Femur (tissue), 1 donor: ENCODE measurements around the gene NXPH2.
"Not testable (repeated sequence)": the region's sequence is repeated elsewhere in the genome, so short reads cannot be mapped to it uniquely, and the experiment has no call there.

Experiments used
- DNase-seq: peaks from one replicate; pipeline ENCODE4 v3.0.0-alpha.2; 2017

Gene NXPH2

DNA sequence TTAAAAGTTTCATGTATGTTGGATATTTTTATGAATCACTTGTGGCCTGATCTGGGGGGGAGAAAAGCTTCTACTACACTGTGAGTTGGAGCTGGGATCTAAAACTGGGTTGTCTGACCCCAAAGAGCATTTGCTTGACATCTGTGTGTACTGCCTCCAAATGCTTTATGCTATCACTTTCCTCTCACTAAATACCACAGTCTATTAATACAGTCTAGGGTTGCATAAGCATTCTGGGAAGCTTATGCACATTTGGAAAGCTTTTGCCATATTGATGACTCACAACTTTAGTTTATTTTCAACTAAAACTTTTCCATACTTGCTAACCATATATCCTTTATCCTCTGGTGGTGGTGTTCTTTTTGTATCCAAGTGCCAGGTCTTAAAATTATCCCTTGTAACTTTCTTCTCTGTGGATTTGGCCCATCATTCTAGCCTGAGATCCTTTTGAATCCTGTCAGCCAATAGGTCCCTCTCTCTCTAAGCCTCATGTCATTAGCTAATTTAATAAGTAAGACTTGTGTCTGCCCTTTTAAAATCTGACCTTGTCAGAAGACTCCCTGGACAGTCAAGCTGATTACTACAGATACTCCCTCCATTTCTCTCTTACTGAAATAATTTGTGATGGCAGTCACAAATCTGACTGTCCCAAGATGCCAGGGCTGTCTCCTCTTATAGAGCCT, 72.7 kb downstream of the NXPH2 start:
- no peak for DNase-seq

- no peak for DNase-seq
These were observed 76.9 kb downstream of the NXPH2 start for GRCh38 chr2:138703242-138703641.

DNA sequence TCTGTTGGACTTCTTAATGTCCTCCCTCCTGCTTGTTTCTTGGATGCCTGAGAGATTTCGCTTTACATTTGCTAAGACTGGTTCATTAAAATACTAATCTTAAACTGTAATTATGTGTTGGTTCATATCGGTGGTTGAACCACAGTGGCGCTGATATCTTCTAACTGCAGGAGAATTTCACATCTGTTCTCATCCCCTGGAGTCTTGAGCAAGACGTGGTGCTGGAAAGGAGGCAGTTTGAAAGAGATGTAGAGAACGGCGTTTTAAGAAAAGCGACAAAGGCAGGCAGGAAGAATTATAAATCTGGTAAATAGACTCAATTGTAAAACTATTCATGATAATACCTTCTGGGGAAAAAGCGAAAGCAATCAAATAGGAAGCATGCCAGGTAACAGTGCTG, 79.5 kb downstream of the NXPH2 start:
- DNase-seq, result no peak

- no peak for DNase-seq
These were observed 80.8 kb downstream of the NXPH2 start for GRCh38 chr2:138699421-138699820.

GRCh38 chr2:138698428-138698827, 81.8 kb downstream of the NXPH2 start:
- DNase-seq, result no peak

- no peak for DNase-seq
These were observed 88.5 kb downstream of the NXPH2 start for GRCh38 chr2:138691667-138692066.

GRCh38 chr2:138689705-138690104, 90.5 kb downstream of the NXPH2 start:
- no peak for DNase-seq

- DNase-seq, result no peak
These were observed 98.0 kb downstream of the NXPH2 start for GRCh38 chr2:138682163-138682562.

DNA sequence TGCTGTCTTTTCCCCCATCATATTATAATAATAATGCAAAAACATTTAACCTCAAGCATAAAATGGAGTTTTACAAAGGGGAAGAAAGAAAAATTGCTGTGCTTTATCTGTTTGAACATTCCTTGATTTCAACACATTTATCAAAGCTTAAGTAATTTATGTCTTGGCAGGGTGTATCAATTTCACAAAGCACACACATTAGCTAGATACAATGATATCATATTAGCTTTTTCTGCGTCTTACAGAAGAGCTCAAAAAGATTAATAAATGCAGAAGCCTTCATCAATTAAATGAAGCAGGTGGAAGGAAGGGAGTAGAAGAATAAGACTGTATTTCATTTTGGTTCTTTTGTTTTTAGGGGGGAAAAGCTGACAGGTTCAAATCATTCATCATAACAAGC, 103.0 kb downstream of the NXPH2 start:
- no peak for DNase-seq

- DNase-seq, result no peak
These were observed 103.6 kb downstream of the NXPH2 start for GRCh38 chr2:138676619-138677021.

- DNase-seq, result no peak
These were observed 108.6 kb downstream of the NXPH2 start for GRCh38 chr2:138671566-138671965.

DNA sequence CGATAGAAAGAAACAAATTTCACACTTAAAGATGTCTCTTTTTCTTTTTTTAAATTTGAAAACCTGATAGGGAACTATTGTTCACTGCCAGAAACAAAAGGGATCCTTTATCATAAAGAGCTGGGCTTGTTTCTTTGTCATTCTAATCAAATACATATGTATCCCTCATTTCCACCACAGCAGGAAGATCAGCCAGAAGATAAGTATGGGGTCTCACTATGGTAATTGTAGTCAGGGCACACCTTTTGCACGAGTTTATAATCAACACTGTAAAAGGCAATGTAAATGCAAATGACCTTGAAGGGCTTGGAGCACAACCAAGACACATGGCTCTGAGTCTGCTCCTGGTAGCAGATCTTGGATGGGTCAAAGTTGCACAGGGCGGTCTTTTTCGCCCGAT, 109.5 kb downstream of the NXPH2 start:
- no peak for DNase-seq

DNA sequence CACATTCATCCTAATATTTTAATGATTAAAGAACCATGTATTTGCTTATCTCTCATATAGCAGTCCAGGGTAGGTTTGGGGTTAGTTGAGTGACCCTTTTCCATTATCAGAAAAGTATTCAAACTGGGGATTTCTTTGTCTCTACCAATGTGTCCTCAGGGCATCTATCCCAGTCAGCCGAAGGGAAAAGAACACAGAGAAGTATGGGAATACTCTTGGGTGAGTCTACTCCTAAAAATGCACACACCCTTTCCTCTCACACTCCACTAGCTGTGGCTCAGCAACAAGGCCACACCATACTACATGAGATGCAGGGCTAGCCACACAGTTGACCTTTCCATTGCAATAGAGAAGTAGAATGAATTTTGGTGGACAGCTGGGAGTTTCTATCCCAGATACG, 114.3 kb downstream of the NXPH2 start:
- DNase-seq, result no peak

GRCh38 chr2:138658187-138658894, 121.8 kb downstream of the NXPH2 start:
- DNase-seq, result no peak

- no peak for DNase-seq
These were observed 126.0 kb downstream of the NXPH2 start for GRCh38 chr2:138654146-138654545.

- no peak for DNase-seq
These were observed 127.8 kb downstream of the NXPH2 start for GRCh38 chr2:138652378-138652777.

DNA sequence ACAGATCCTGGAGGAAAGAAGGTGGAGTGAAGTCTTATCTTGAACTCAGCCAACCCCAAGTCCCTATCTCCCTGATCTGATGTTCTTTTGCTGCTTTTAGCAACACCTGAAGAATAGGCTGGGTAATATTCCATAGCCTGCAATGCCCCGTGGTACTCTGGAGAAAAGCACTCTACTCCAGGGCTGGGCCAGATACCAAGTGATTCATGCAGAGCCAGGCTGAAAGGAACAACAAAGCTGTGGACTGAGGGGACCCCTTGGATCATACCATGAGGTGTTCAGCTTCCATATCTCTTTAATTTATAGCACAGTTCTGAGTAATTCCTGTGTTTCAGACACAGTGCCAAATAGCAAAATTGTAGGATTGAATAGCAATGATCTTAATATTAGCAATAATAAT, 130.6 kb downstream of the NXPH2 start:
- DNase-seq, result no peak

DNA sequence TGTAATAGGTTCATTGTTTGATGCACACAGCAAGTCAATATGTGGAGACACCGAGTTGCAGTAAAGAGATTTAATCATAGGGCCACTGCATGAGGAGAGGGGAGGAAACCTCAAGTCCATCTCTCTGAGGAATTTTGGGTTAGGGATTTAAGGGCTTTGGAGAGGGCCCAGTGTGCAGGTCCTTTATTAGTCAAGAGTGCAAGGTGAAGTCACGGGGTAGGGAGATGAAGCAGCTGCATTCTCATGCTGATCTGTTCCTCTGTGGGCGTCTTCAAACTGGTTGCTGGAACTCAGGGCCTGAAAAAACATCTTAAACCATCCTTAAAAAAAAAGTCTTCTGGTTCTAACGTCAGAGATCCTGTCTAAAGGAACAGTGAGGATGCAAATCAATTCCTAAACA, 131.6 kb downstream of the NXPH2 start:
- no peak for DNase-seq

DNA sequence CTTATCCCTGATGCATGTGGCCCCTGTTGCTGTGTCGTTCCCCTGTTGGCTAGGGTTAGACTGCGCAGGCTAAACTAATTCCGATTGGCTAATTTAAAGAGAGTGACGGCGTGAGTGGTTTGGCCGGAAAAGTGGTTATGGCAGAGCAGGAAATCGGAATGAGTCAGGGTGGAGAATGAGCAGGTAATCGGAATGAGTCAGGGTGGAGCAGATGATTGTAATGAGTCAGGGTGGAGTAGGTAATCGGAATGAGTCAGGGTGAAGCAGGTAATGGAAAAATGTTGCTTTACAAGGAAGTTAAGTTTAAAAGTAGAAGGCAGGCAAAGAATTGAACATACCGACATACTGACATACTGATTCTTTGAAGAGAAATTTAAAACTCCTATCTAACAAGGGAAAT, 135.4 kb downstream of the NXPH2 start:
- DNase-seq, result not testable (repeated sequence)

- no peak for DNase-seq
These were observed 139.1 kb downstream of the NXPH2 start for GRCh38 chr2:138640921-138641676.

DNA sequence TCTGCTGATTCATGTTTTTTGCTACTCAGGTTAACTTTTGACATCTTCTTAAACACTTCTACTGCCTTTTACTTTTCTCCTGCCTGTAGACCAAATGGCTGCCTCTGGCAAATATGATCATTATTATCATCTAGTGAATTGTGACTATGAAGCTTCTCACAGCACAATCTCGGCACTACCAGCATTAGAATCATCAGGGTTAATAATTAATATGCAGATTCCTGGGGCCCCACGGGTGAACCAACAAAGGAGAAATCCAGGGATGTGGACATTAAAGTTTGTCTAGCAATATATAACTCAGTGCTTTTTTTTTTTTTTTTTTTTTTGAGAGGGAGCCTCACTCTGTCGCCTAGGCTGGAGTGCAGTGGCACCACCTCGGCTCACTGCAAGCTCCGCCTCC, 142.5 kb downstream of the NXPH2 start:
- no peak for DNase-seq

DNA sequence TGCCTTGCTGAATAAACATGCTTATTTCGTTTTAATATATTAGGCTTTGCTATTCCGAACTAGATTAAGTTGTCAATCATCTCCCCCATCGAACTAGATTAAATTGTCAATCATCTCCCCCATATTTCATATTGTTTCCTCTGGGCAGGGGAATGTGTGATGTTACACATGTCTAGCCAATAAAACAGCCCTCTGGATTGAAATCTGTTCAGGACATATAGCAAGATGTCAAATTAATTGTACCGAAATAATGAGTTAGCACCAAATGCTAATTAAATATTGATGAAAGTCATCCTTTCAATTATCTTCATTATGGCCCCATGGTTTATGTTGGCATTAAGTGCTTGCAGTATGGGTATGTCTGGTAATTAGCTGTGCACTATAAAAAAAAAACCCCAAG, 143.1 kb downstream of the NXPH2 start:
- no peak for DNase-seq

DNA sequence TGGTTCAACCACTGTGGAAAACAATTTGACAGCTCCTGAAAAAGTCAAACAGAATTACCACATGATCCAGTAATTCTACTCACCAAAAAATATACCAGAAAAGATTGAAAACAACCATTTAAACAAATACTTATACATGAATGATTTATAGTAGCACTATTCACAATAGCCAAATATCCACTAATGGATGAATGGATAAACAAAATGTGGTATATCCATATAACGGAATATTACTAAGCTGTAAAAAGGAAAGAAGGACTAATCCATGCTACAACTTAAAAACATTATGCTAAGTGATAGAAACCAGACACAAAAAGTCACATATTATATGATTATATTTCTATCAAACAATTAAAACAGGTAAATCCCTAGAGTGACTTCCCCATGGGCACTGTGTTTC, 147.1 kb downstream of the NXPH2 start:
- DNase-seq, result no peak

- no peak for DNase-seq
These were observed 148.0 kb downstream of the NXPH2 start for GRCh38 chr2:138632066-138632620.
